SK-N-SH (cell line): ENCODE results near the gene DHX57. TPM values are rescaled to one million over a fixed set of nuclear protein-coding genes. Genes with fewer than 3 reads are reported as not detected.

ENCODE experiments used
- CTCF ChIA-PET: fragments of 300-600, 350-600 bp; formaldehyde crosslinking; extraction: SDS; loops from one replicate; lab custom pipeline; 2021; lab: Yijun Ruan, JAX
- POLR2A ChIA-PET: fragments of 350-600 bp; sonication (Branson Sonifier 250); formaldehyde crosslinking; extraction: SDS; loops from one replicate; lab custom pipeline; 2020; ENCODE audit warnings: antibody characterized with exemption, inconsistent platforms; lab: Yijun Ruan, JAX
- DNase-seq: peaks from one replicate; pipeline ENCODE4 v3.0.0; 2012
- H2AFZ ChIP-seq: fragments of 200-600 bp; sonication (generic); 2 replicates; pipeline ENCODE4 v1.8.1; 2016; ENCODE audit warnings: antibody characterized with exemption, mild to moderate bottlenecking, low read depth
- H3F3A ChIP-seq: fragments of 200-600 bp; sonication (generic); replicated peaks from 2 replicates; pipeline ENCODE3; 2016; ENCODE audit warnings: antibody characterized with exemption, mild to moderate bottlenecking; ENCODE audit not compliant: insufficient read depth
- H3K27ac ChIP-seq, 2 experiments: fragments of 200-500 bp in 1 of 2; fragments of 200-600 bp in 1 of 2; sonication (Bioruptor generic) in 1 of 2; sonication (generic), shearing (Covaris generic) in 1 of 2; 2 replicates each; pipeline versions ENCODE4 v1.5.1 to v1.6.1; 2014 to 2016; ENCODE audit warnings: low read depth in 2 of 2, inconsistent platforms in 1 of 2, low read length in 1 of 2, mild to moderate bottlenecking in 1 of 2, mixed read lengths in 1 of 2
- H3K27me3 ChIP-seq: fragments of 200-600 bp; sonication (generic), shearing (Covaris generic); 2 replicates; pipeline ENCODE4 v1.6.1; 2016; ENCODE audit warnings: mixed run types; ENCODE audit not compliant: insufficient read depth
- H3K36me3 ChIP-seq, 2 experiments: fragments of 200-500 bp in 1 of 2; fragments of 200-600 bp in 1 of 2; sonication (Bioruptor generic) in 1 of 2; sonication (generic) in 1 of 2; replicated peaks in 1 of 2; 2 replicates each; pipeline versions ENCODE3 to v1.5.1; 2014 to 2016; ENCODE audit warnings: low read length in 1 of 2, mild to moderate bottlenecking in 1 of 2; ENCODE audit not compliant: insufficient read depth in 2 of 2, control insufficient read depth in 1 of 2
- H3K4me1 ChIP-seq, 2 experiments: fragments of 200-500 bp in 1 of 2; fragments of 200-600 bp in 1 of 2; sonication (Bioruptor generic) in 1 of 2; sonication (generic), shearing (Covaris generic) in 1 of 2; 2 replicates each; pipeline versions ENCODE4 v1.5.1 to v1.6.1; 2014 to 2016; ENCODE audit warnings: low read depth in 1 of 2, low read length in 1 of 2, mixed run types in 1 of 2; ENCODE audit not compliant: insufficient read depth in 2 of 2, control insufficient read depth in 1 of 2
- H3K4me2 ChIP-seq: fragments of 200-600 bp; sonication (generic), shearing (Covaris generic); 2 replicates; pipeline ENCODE4 v1.6.1; 2017; ENCODE audit warnings: mixed run types
- H3K4me3 ChIP-seq, 2 experiments: fragments of 200-500 bp in 1 of 2; fragments of 200-600 bp in 1 of 2; sonication (Bioruptor generic) in 1 of 2; sonication (generic), shearing (Covaris generic) in 1 of 2; 2 replicates each; pipeline versions ENCODE4 v1.5.1 to v1.8.1; 2014 to 2016; ENCODE audit warnings: low read depth in 2 of 2, inconsistent platforms in 1 of 2, low read length in 1 of 2, mild to moderate bottlenecking in 1 of 2, mixed read lengths in 1 of 2, moderate library complexity in 1 of 2
- H3K79me2 ChIP-seq: fragments of 200-600 bp; sonication (generic); 2 replicates; pipeline ENCODE4 v1.8.1; 2017; ENCODE audit warnings: mild to moderate bottlenecking; ENCODE audit not compliant: insufficient read depth
- H3K9ac ChIP-seq: fragments of 200-600 bp; sonication (generic); 2 replicates; pipeline ENCODE4 v1.6.1; 2017; ENCODE audit warnings: mixed run types
- H3K9me2 ChIP-seq: fragments of 200-600 bp; sonication (generic); 2 replicates; pipeline ENCODE4 v1.6.1; 2017; ENCODE audit warnings: mixed run types
- H3K9me3 ChIP-seq: fragments of 200-600 bp; sonication (generic); 2 replicates; pipeline ENCODE4 v1.6.1; 2017; ENCODE audit warnings: mixed run types, mild to moderate bottlenecking, moderate library complexity
- H4K20me1 ChIP-seq: fragments of 200-600 bp; sonication (generic); 2 replicates; pipeline ENCODE4 v1.6.1; 2017; ENCODE audit warnings: mild to moderate bottlenecking, mixed run types; ENCODE audit not compliant: insufficient read depth
- EP300 ChIP-seq, 2 experiments: IDR thresholded peaks; 2 replicates each; pipeline versions ENCODE4 v1.4.0 to v1.6.1; 2012; ENCODE audit warnings: borderline replicate concordance in 1 of 2, low read depth in 1 of 2, low read length in 1 of 2
- EZH2phosphoT487 ChIP-seq: fragments of 200-600 bp; sonication (generic); IDR thresholded peaks from 2 replicates; pipeline ENCODE4 v1.6.1; 2017; ENCODE audit warnings: low read depth, mixed run types, mild to moderate bottlenecking, antibody characterized with exemption, moderate library complexity, borderline replicate concordance
- FOSL2 ChIP-seq: IDR thresholded peaks from 2 replicates; pipeline ENCODE4 v1.4.0; 2012; ENCODE audit warnings: low read depth, mild to moderate bottlenecking, moderate library complexity, borderline replicate concordance
- FOXJ3 ChIP-seq: sonication (generic); formaldehyde crosslinking; IDR thresholded peaks from 2 replicates; pipeline ENCODE4 v1.5.1; 2020; ENCODE audit warnings: mild to moderate bottlenecking, missing genetic modification reagents
- FOXM1 ChIP-seq: IDR thresholded peaks from 2 replicates; pipeline ENCODE4 v1.4.0; 2012; ENCODE audit warnings: low read depth, mild to moderate bottlenecking
- GABPA ChIP-seq: IDR thresholded peaks from 2 replicates; pipeline ENCODE4 v1.4.0; 2012; ENCODE audit warnings: low read depth, mild to moderate bottlenecking
- JUND ChIP-seq: IDR thresholded peaks from 2 replicates; pipeline ENCODE4 v1.4.0; 2012
- MEF2A ChIP-seq: IDR thresholded peaks from 2 replicates; pipeline ENCODE4 v1.4.0; 2012; ENCODE audit warnings: low read depth, borderline replicate concordance
- MXI1 ChIP-seq: IDR thresholded peaks from 2 replicates; pipeline ENCODE4 v1.6.1; 2012; ENCODE audit warnings: mild to moderate bottlenecking, low read depth, low read length, improper control_type of control experiment
- NFIC ChIP-seq: IDR thresholded peaks from 2 replicates; pipeline ENCODE4 v1.4.0; 2012; ENCODE audit warnings: borderline replicate concordance
- RAD21 ChIP-seq: IDR thresholded peaks from 2 replicates; pipeline ENCODE4 v1.6.1; 2012; ENCODE audit warnings: mild to moderate bottlenecking, low read length
- RCOR1 ChIP-seq: fragments of 150-350 bp; IDR thresholded peaks from 2 replicates; pipeline ENCODE4 v1.6.1; 2017; ENCODE audit warnings: antibody characterized with exemption, low read length
- RXRA ChIP-seq: IDR thresholded peaks from 2 replicates; pipeline ENCODE4 v1.4.0; 2012; ENCODE audit warnings: low read depth, mild to moderate bottlenecking, borderline replicate concordance
- SIN3A ChIP-seq: IDR thresholded peaks from 2 replicates; pipeline ENCODE4 v1.6.1; 2012; ENCODE audit warnings: low read depth, mild to moderate bottlenecking, low read length, moderate library complexity, borderline replicate concordance
- SMC3 ChIP-seq: IDR thresholded peaks from 2 replicates; pipeline ENCODE4 v1.6.1; 2012; ENCODE audit warnings: low read depth, low read length, improper control_type of control experiment
- WGBS: methylation state at CpG from one replicate; pipeline ENCODE4 v1.1.6; 2017; ENCODE audit warnings: low lambda C conversion rate; 5-methylcytosine and 5-hydroxymethylcytosine counted together
- polyA plus RNA-seq, 3 experiments: library from polyadenylated mRNA; depleted of rRNA; stranded (reverse); fragments of >200 nt; gene quantifications; 2 replicates each; pipeline ENCODE4 v1.2.3, GENCODE V29; 2012
- TF ChIP-seq, protein P1 (sequence below): fragments of 150-350 bp; IDR thresholded peaks from 2 replicates; pipeline ENCODE4 v1.6.1; 2017; ENCODE audit warnings: antibody characterized with exemption, low read length, low read depth, borderline replicate concordance
- TF ChIP-seq, protein P2 (sequence below): IDR thresholded peaks from 2 replicates; pipeline ENCODE4 v1.4.0; 2012; ENCODE audit warnings: low read depth, borderline replicate concordance
- TF ChIP-seq, protein P3 (sequence below): IDR thresholded peaks from 2 replicates; pipeline ENCODE4 v1.4.0; 2012; ENCODE audit warnings: low read depth
- TF ChIP-seq, protein P4 (sequence below): IDR thresholded peaks from 2 replicates; pipeline ENCODE4; 2012

Gene DHX57
- polyA plus RNA-seq, 1 of the 3 experiments (the other 2 are of a cell fraction): 12.3 TPM

DNA sequence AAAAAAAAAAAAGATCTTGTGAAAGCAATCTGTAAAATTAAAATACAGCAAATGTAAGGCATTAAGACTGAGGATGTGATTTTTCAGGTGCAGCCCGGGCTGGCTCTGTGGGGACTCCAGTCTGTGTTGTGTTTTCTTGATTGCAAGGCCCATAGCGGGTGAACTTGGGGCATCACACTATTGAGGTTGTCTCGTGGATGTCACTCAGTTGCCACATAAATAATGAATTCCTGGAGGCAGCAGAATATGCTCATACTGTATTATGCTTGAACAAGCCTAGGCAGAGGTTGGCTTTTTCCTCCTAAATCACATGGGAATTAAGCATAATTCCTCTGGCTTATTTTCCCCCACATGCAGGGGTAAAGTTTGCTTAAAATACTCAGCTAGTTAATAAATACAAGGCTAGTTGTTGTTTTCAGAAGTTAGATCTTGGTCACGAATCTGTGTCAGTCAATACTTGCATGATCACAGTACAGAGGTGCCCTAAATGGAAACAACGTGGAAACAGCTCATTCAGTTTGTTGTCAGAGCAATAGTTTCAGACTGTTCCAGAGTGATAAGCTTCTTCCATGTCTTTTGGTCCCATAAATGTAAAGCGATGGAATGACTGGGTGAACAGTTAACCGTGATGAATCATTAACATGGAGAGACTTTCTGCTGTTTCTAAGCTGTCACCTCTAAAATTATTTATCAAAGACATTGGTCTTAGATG, 81.3 kb downstream of the DHX57 start:
- 86% methylated on average over 7 of the region's 7 CpGs for WGBS
- peaks cover 3% of the 10 kb centered on the region for H3F3A ChIP-seq
- no peaks in the 10 kb centered on the region for H3K4me1 ChIP-seq
- H3K4me2 ChIP-seq: no peak overlapping the region
- no peak overlapping the region for H3K9ac ChIP-seq
- no peaks in the 10 kb centered on the region for H3K27me3 ChIP-seq
- DNase-seq: no peak
- H3K4me3 ChIP-seq: no peak overlapping the region
- no peaks in the 10 kb centered on the region for H4K20me1 ChIP-seq
- H3K36me3 ChIP-seq: peaks cover 4% of the 10 kb centered on the region in 2 experiments
- TF ChIP-seq, protein P1, sequence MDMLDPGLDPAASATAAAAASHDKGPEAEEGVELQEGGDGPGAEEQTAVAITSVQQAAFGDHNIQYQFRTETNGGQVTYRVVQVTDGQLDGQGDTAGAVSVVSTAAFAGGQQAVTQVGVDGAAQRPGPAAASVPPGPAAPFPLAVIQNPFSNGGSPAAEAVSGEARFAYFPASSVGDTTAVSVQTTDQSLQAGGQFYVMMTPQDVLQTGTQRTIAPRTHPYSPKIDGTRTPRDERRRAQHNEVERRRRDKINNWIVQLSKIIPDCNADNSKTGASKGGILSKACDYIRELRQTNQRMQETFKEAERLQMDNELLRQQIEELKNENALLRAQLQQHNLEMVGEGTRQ: no peak
- TF ChIP-seq FOSL2 (no peak), MXI1 (no peak), SIN3A (no peak), MEF2A (no peak), EP300 (IDR thresholded peaks at IDR 0.05; ENCODE audit: borderline replicate concordance in 1 of 2, low read depth in 1 of 2, low read length in 1 of 2) (no peak), FOXM1 (no peak), JUND (no peak), SMC3 (no peak), RAD21 (no peak), GABPA (no peak), RXRA (no peak), RCOR1 (no peak), NFIC (no peak), EZH2phosphoT487 (no peak), FOXJ3 (no peak)
- TF ChIP-seq, protein P2, sequence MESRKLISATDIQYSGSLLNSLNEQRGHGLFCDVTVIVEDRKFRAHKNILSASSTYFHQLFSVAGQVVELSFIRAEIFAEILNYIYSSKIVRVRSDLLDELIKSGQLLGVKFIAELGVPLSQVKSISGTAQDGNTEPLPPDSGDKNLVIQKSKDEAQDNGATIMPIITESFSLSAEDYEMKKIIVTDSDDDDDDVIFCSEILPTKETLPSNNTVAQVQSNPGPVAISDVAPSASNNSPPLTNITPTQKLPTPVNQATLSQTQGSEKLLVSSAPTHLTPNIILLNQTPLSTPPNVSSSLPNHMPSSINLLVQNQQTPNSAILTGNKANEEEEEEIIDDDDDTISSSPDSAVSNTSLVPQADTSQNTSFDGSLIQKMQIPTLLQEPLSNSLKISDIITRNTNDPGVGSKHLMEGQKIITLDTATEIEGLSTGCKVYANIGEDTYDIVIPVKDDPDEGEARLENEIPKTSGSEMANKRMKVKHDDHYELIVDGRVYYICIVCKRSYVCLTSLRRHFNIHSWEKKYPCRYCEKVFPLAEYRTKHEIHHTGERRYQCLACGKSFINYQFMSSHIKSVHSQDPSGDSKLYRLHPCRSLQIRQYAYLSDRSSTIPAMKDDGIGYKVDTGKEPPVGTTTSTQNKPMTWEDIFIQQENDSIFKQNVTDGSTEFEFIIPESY: no peak
- TF ChIP-seq, protein P3, sequence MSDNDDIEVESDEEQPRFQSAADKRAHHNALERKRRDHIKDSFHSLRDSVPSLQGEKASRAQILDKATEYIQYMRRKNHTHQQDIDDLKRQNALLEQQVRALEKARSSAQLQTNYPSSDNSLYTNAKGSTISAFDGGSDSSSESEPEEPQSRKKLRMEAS: no peak
- TF ChIP-seq, protein P4, sequence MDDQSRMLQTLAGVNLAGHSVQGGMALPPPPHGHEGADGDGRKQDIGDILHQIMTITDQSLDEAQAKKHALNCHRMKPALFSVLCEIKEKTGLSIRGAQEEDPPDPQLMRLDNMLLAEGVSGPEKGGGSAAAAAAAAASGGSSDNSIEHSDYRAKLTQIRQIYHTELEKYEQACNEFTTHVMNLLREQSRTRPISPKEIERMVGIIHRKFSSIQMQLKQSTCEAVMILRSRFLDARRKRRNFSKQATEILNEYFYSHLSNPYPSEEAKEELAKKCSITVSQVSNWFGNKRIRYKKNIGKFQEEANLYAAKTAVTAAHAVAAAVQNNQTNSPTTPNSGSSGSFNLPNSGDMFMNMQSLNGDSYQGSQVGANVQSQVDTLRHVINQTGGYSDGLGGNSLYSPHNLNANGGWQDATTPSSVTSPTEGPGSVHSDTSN: no peak
- POLR2A ChIA-PET: no interaction called here
- no peak overlapping the region for H3K27ac ChIP-seq
- CTCF ChIA-PET: interaction anchor here (1.4 to 1.8 kb wide), 2 partner anchors 21 to 41 kb away, joined by 3 to 6 read pairs; no protein-coding TSS in a partner anchor
- H2AFZ ChIP-seq: no peak overlapping the region
- no peaks in the 10 kb centered on the region for H3K9me3 ChIP-seq
- H3K79me2 ChIP-seq: no peaks in the 10 kb centered on the region
- H3K9me2 ChIP-seq: no peaks in the 10 kb centered on the region
